Loucy (cell line): ENCODE data around the gene MYT1.

Experiments used
- CTCF ChIP-seq: fragments of 200-600 bp; sonication (generic); conservative IDR thresholded peaks from 2 replicates; pipeline ENCODE4 v1.5.1; 2014; ENCODE audit warnings: mild to moderate bottlenecking, antibody characterized with exemption, low read length
- EZH2phosphoT487 ChIP-seq: fragments of 200-600 bp; IDR thresholded peaks from 2 replicates; pipeline ENCODE4 v1.6.1; 2018; ENCODE audit warnings: antibody characterized with exemption, mild to moderate bottlenecking, moderate library complexity, borderline replicate concordance

GRCh38 chr20:64191002-64191401, 26.8 kb downstream of the MYT1 start:
- no peak for TF ChIP-seq CTCF
- no peak for TF ChIP-seq EZH2phosphoT487
